ENCODE measurements around the gene SCN10A.

Gene SCN10A

DNA sequence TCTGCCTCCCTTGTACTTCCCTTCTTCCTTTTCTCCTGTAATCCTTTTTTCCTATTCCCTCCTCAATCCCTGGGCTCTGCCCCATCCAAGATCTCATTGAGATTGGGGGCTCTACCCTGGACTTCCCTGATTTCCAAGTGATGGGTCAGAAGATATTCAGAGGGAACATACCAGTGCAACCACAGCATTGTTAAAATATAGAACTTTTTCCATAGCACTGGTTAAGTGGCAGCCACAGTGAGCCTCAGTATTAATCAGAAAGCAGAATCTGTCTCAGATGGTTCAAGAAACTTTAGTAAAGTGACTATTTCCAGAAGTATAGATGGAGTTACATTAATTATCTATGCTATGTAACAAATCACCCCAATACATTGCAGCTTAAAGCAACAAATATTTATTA, 18.7 kb upstream of the SCN10A start:
- peak; percentile 58 for ATAC-seq
- TF ChIP-seq, protein P1, sequence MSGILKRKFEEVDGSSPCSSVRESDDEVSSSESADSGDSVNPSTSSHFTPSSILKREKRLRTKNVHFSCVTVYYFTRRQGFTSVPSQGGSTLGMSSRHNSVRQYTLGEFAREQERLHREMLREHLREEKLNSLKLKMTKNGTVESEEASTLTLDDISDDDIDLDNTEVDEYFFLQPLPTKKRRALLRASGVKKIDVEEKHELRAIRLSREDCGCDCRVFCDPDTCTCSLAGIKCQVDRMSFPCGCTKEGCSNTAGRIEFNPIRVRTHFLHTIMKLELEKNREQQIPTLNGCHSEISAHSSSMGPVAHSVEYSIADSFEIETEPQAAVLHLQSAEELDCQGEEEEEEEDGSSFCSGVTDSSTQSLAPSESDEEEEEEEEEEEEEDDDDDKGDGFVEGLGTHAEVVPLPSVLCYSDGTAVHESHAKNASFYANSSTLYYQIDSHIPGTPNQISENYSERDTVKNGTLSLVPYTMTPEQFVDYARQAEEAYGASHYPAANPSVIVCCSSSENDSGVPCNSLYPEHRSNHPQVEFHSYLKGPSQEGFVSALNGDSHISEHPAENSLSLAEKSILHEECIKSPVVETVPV (CRISPR knock-in tag; IDR thresholded peaks at IDR 0.05), result no peak
- TF ChIP-seq TCF4 (CRISPR knock-in tag; IDR thresholded peaks at IDR 0.05; ENCODE audit: borderline replicate concordance) (no peak), TSHZ2 (CRISPR knock-in tag; IDR thresholded peaks at IDR 0.05) (no peak), RARB (CRISPR knock-in tag; IDR thresholded peaks at IDR 0.05) (no peak), CREB5 (CRISPR knock-in tag; IDR thresholded peaks at IDR 0.05; ENCODE audit: low read depth) (no peak), ARNTL (CRISPR knock-in tag; IDR thresholded peaks at IDR 0.05; ENCODE audit: borderline replicate concordance, low read depth) (no peak), CSDC2 (CRISPR knock-in tag; IDR thresholded peaks at IDR 0.05) (no peak), TOX (CRISPR knock-in tag; IDR thresholded peaks at IDR 0.05; ENCODE audit: borderline replicate concordance) (no peak)
- TF ChIP-seq, protein P2, sequence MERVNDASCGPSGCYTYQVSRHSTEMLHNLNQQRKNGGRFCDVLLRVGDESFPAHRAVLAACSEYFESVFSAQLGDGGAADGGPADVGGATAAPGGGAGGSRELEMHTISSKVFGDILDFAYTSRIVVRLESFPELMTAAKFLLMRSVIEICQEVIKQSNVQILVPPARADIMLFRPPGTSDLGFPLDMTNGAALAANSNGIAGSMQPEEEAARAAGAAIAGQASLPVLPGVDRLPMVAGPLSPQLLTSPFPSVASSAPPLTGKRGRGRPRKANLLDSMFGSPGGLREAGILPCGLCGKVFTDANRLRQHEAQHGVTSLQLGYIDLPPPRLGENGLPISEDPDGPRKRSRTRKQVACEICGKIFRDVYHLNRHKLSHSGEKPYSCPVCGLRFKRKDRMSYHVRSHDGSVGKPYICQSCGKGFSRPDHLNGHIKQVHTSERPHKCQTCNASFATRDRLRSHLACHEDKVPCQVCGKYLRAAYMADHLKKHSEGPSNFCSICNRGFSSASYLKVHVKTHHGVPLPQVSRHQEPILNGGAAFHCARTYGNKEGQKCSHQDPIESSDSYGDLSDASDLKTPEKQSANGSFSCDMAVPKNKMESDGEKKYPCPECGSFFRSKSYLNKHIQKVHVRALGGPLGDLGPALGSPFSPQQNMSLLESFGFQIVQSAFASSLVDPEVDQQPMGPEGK (CRISPR knock-in tag; IDR thresholded peaks at IDR 0.05; ENCODE audit: borderline replicate concordance), result no peak

- ATAC-seq, result peak; percentile 95
- no peak for TF ChIP-seq ZFP30 (CRISPR knock-in tag; IDR thresholded peaks at IDR 0.05)
- no peak for TF ChIP-seq ZNF70 (CRISPR knock-in tag; IDR thresholded peaks at IDR 0.05)
- TF ChIP-seq PPARA (CRISPR knock-in tag; IDR thresholded peaks at IDR 0.05; ENCODE audit: borderline replicate concordance), result no peak
- TF ChIP-seq, protein P2 (CRISPR knock-in tag; IDR thresholded peaks at IDR 0.05; ENCODE audit: borderline replicate concordance), result peak; percentile 83; the same call in 1 of the 2 replicates
- no peak for TF ChIP-seq CREB5 (CRISPR knock-in tag; IDR thresholded peaks at IDR 0.05; ENCODE audit: low read depth)
- peak; percentile 89 for TF ChIP-seq CSDC2 (CRISPR knock-in tag; IDR thresholded peaks at IDR 0.05)
- TF ChIP-seq TOX (CRISPR knock-in tag; IDR thresholded peaks at IDR 0.05; ENCODE audit: borderline replicate concordance), result no peak
- peak; percentile 79 for TF ChIP-seq SNAI2 (CRISPR knock-in tag; IDR thresholded peaks at IDR 0.05)
- no peak for TF ChIP-seq ZNF565 (CRISPR knock-in tag; conservative IDR thresholded peaks at IDR 0.05; ENCODE audit: low read depth)
- TF ChIP-seq, protein P1 (CRISPR knock-in tag; IDR thresholded peaks at IDR 0.05), result no peak
- TF ChIP-seq ZFP3 (CRISPR knock-in tag; IDR thresholded peaks at IDR 0.05), result no peak; the same call in none of the 2 replicates
- TF ChIP-seq ESRRG (CRISPR knock-in tag; IDR thresholded peaks at IDR 0.05), result no peak
- TF ChIP-seq ZC3H10 (CRISPR knock-in tag; IDR thresholded peaks at IDR 0.05), result 0 out of 2 replicates have a peak, but pooled peaks have one; percentile 31
- no peak for TF ChIP-seq ZNF8 (CRISPR knock-in tag; IDR thresholded peaks at IDR 0.05)
- TF ChIP-seq GLIS3 (CRISPR knock-in tag; IDR thresholded peaks at IDR 0.05), result no peak
- no peak for TF ChIP-seq TCF4 (CRISPR knock-in tag; IDR thresholded peaks at IDR 0.05; ENCODE audit: borderline replicate concordance)
- no peak for TF ChIP-seq POU6F1 (CRISPR knock-in tag; IDR thresholded peaks at IDR 0.05; ENCODE audit: borderline replicate concordance, low read depth)
- no peak for TF ChIP-seq ARNTL (CRISPR knock-in tag; IDR thresholded peaks at IDR 0.05; ENCODE audit: borderline replicate concordance, low read depth)
- 0 out of 2 replicates have a peak, but pooled peaks have one; percentile 27 for TF ChIP-seq OSR1 (CRISPR knock-in tag; IDR thresholded peaks at IDR 0.05)
- peak; percentile 58 for TF ChIP-seq ISL1 (CRISPR knock-in tag; IDR thresholded peaks at IDR 0.05)
These were observed 18.1 kb upstream of the SCN10A start for GRCh38 chr3:38834110-38834509.

All from SK-N-SH treated with all-trans-retinoic acid at 6 μM for 48 hours (cell line).